ENCODE results near the gene RNU6-9.
A peak's percentile ranks its signal among the peaks of the same experiment; 100 is the strongest.

Gene RNU6-9

GRCh38 chr19:937259-937694 is 44.0 kb downstream of the RNU6-9 start:
- DNase-seq = no peak

GRCh38 chr19:938233-938923 is 45.1 kb downstream of the RNU6-9 start:
- no peak for DNase-seq

- DNase-seq = no peak
Observed at GRCh38 chr19:939439-939838, 46.2 kb downstream of the RNU6-9 start.

- no peak for DNase-seq
Observed at GRCh38 chr19:939922-940321, 46.6 kb downstream of the RNU6-9 start.

- peak; percentile 97 for DNase-seq
Observed at GRCh38 chr19:940591-941291, 47.5 kb downstream of the RNU6-9 start.

GRCh38 chr19:941292-942132 is 48.2 kb downstream of the RNU6-9 start:
- DNase-seq = no peak

GRCh38 chr19:942133-942645 is 48.9 kb downstream of the RNU6-9 start:
- no peak for DNase-seq
